Upper lobe of right lung (tissue), 1 donor: ENCODE data around the gene EEF1G. TPM values are rescaled to one million over a fixed set of nuclear protein-coding genes. Genes with fewer than 3 reads are reported as not detected.
"Not testable (repeated sequence)": the region's sequence is repeated elsewhere in the genome, so short reads cannot be mapped to it uniquely, and the experiment has no call there.

ENCODE experiments used
- ATAC-seq: fragments of 200-7000 bp; cut with Tn5 transposase; one replicate; pipeline ENCODE4 v1.9.1; 2020; ENCODE audit warnings: mild to moderate bottlenecking, moderate library complexity
- DNase-seq: peaks from one replicate; pipeline ENCODE4 v3.0.0-alpha.2; 2020
- H3K27ac ChIP-seq: fragments of 200-600 bp; one replicate; pipeline ENCODE4 v1.8.0; 2022
- H3K27me3 ChIP-seq: fragments of 200-600 bp; one replicate; pipeline ENCODE4 v1.8.0; 2022; ENCODE audit warnings: mild to moderate bottlenecking
- H3K36me3 ChIP-seq: fragments of 200-600 bp; one replicate; pipeline ENCODE4 v1.8.0; 2022
- H3K4me1 ChIP-seq: fragments of 200-600 bp; one replicate; pipeline ENCODE4 v1.8.0; 2022
- H3K4me3 ChIP-seq: fragments of 200-600 bp; one replicate; pipeline ENCODE4 v1.8.0; 2022; ENCODE audit warnings: mild to moderate bottlenecking
- H3K9me3 ChIP-seq: fragments of 200-600 bp; one replicate; pipeline ENCODE4 v1.8.0; 2022
- CTCF ChIP-seq: fragments of 200-600 bp; IDR thresholded peaks from one replicate; pipeline ENCODE4 v1.8.0; 2022; ENCODE audit warnings: antibody characterized with exemption
- intact Hi-C: fragments of 100-400 bp; cut with DNase I; formaldehyde crosslinking; loops from one replicate; pipeline ENCODE4 v1.11.0; 2022
- long read RNA-seq: library from polyadenylated mRNA; unstranded; transcript quantifications from one replicate; pipeline ENCODE4 v2.0.0, GENCODE V29; 2021
- total RNA-seq: library from RNA; stranded (reverse); fragmentation: NEBNext Ultra II Directional; extraction: Animal tissue kit (Norgen Biotek cat#: 25700); gene quantifications from one replicate; pipeline ENCODE4 v1.2.1, GENCODE V29; 2021
- donor health status: DM: no; HTN: yes; CAD: no; lungs with severe emphysema.

Gene EEF1G
- 847 TPM for total RNA-seq
- long read RNA-seq, transcript EEF1G-203 (9 exons, 2,496 nt), result minor isoform, 13 of 1,459 reads
- long read RNA-seq, transcript EEF1G-201 (10 exons, 1,523 nt), result major isoform, 1,421 of 1,459 reads
- long read RNA-seq, partial matches to known transcripts, result 15 of 1,459 reads
- long read RNA-seq, other reads (novel, unspliced or antisense), result 10 of 1,459 reads

- Histone ChIP-seq H3K4me1 (peaks cover 32% of the 10 kb centered on the region), H3K27ac (peak within 1 kb of the TSS; percentile 92), H3K27me3 (no peaks in the 10 kb centered on the region), H3K9me3 (no peaks in the 10 kb centered on the region), H3K36me3 (peaks cover 61% of the 10 kb centered on the region), H3K4me3 (peak within 1 kb of the TSS; percentile 90)
- no peak for TF ChIP-seq CTCF
- intact Hi-C loops, result no loop called here
- DNase-seq (peak; percentile 98), ATAC-seq (peak; percentile 97)
Measured at GRCh38 chr11:62573592-62574362, at the start of gene EEF1G. EEF1G (minus strand) TSS chr11:62573891; CDS start chr11:62573842, 49 bp downstream.

GRCh38 chr11:62622476-62623089 is 48.9 kb upstream of the EEF1G start:
- Histone ChIP-seq H3K27me3 (no peaks in the 10 kb centered on the region), H3K4me3 (peak overlapping the region; percentile 83), H3K36me3 (peaks cover 25% of the 10 kb centered on the region), H3K27ac (peak overlapping the region; percentile 90), H3K9me3 (no peaks in the 10 kb centered on the region), H3K4me1 (peaks cover 18% of the 10 kb centered on the region)
- ATAC-seq (no peak), DNase-seq (no peak)
- intact Hi-C loops, result no loop called here
- TF ChIP-seq CTCF, result no peak

- peak within 1 kb of the TSS; percentile 83 for H3K4me3 ChIP-seq
- H3K36me3 ChIP-seq, result peaks cover 23% of the 10 kb centered on the region
- peaks cover 18% of the 10 kb centered on the region for H3K4me1 ChIP-seq
- H3K27ac ChIP-seq, result peak within 1 kb of the TSS; percentile 90
- no peaks in the 10 kb centered on the region for H3K9me3 ChIP-seq
- no peak for TF ChIP-seq CTCF
- no peaks in the 10 kb centered on the region for H3K27me3 ChIP-seq
- intact Hi-C loops, result no loop called here
- peak; percentile 100 for DNase-seq
- ATAC-seq, result peak; percentile 99
Measured at GRCh38 chr11:62621567-62622470, 48.1 kb upstream of the EEF1G start, which contains the start of gene B3GAT3. B3GAT3 (minus strand) TSS chr11:62621986; CDS start chr11:62621947, 39 bp downstream.

GRCh38 chr11:62621027-62621566 is 47.4 kb upstream of the EEF1G start:
- H3K4me3 ChIP-seq, result peak overlapping the region; percentile 83
- intact Hi-C loops, result no loop called here
- peaks cover 18% of the 10 kb centered on the region for H3K4me1 ChIP-seq
- DNase-seq, result no peak
- no peaks in the 10 kb centered on the region for H3K27me3 ChIP-seq
- peak overlapping the region; percentile 90 for H3K27ac ChIP-seq
- no peak for ATAC-seq
- no peak for TF ChIP-seq CTCF
- peaks cover 19% of the 10 kb centered on the region for H3K36me3 ChIP-seq
- H3K9me3 ChIP-seq, result no peaks in the 10 kb centered on the region

- intact Hi-C loops, H3K4me3 ChIP-seq, H3K27me3 ChIP-seq, DNase-seq, ATAC-seq, H3K9me3 ChIP-seq, H3K27ac ChIP-seq: not testable (repeated sequence)
- Histone ChIP-seq H3K36me3 (peaks cover 13% of the 10 kb centered on the region), H3K4me1 (peaks cover 17% of the 10 kb centered on the region)
Measured at GRCh38 chr11:62616957-62617356, 43.3 kb upstream of the EEF1G start.
